Measurements from ENCODE around the gene RBM12. TPM values are rescaled to one million over a fixed set of nuclear protein-coding genes. Genes with fewer than 3 reads are reported as not detected.

Gene RBM12
- total and polyA plus RNA-seq, 2 donors (not counting 1 experiment from before 2014, with no cell fraction given): 52.7 to 144 TPM

DNA sequence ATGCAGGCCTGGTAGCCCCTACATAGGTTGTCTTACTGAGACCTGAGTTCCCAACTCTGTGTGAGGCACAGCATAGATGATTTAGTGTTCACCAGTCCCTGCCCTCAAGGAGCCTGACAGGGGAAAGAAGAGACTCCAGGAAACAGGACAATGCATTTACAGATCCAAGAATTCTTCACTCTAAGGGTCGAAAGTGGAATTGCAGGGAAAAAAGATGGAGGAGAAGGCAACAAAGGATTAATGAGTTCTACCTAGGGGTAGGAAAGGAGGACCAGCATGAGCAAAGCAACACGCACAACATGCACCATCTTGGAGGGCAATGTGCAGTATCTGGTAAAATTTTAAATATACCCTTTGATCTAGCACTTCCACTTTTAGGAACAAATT lies 43.1 kb downstream of the RBM12 start:
- Histone ChIP-seq H3K4me1 (ENCODE audit: control insufficient read depth in 2 of 2, insufficient read depth in 2 of 2, low read length in 2 of 2) (peaks cover 23 to 34% of the 10 kb centered on the region in 2 donors), H4K20me1 (ENCODE audit: control insufficient read depth, insufficient read depth, low read length, poor library complexity, severe bottlenecking) (peaks cover 8% of the 10 kb centered on the region), H3K4me3 (ENCODE audit: control extremely low read depth in 1 of 5, extremely low read depth in 1 of 5, insufficient read depth in 1 of 5, low read depth in 2 of 5, low read length in 4 of 5) (no peak overlapping the region), H2AFZ (ENCODE audit: insufficient read depth, low read depth, low read length, poor library complexity, severe bottlenecking) (no peak overlapping the region), H3K79me2 (ENCODE audit: control insufficient read depth, insufficient read depth, low read length) (no peaks in the 10 kb centered on the region), H3K27ac (ENCODE audit: low read length in 2 of 2) (no peak overlapping the region), H3K27me3 (replicated peaks in 1 of 4; ENCODE audit: control extremely low read depth in 1 of 4, control insufficient read depth in 3 of 4, insufficient read depth in 4 of 4, low read length in 3 of 4) (peaks cover 0 to 5% (median 2%) of the 10 kb centered on the region in 4 experiments), H3K36me3 (replicated peaks in 1 of 2; ENCODE audit: control extremely low read depth in 1 of 2, control insufficient read depth in 1 of 2, extremely low read depth in 1 of 2, insufficient read depth in 2 of 2, low read length in 1 of 2) (peaks cover 3 to 13% of the 10 kb centered on the region in 2 experiments), H3K9ac (ENCODE audit: low read length) (no peak overlapping the region), H3K4me2 (replicated peaks; ENCODE audit: low read depth, low read length, poor library complexity, severe bottlenecking) (no peak overlapping the region), H3K9me3 (ENCODE audit: control extremely low read depth in 1 of 3, control insufficient read depth in 2 of 3, insufficient read depth in 1 of 3, low read length in 2 of 3) (peaks cover 0 to 4% (median 0%) of the 10 kb centered on the region in 3 donors)
- WGBS (ENCODE audit: insufficient coverage): no CpG with 5 or more reads among the region's 2 CpGs
- DNase-seq (no peak), ATAC-seq (ENCODE audit: low read depth) (no peak)
- H3K9me3 Mint-ChIP-seq (ENCODE audit: insufficient read depth): no peaks in the 10 kb centered on the region
- intact Hi-C loops (cut with micrococcal nuclease): no loop called here
- no peak for TF ChIP-seq EZH2 (IDR thresholded peaks at IDR 0.05; ENCODE audit: borderline replicate concordance, insufficient read depth, low read depth, low read length, poor library complexity, severe bottlenecking)
- TF ChIP-seq, protein P1, sequence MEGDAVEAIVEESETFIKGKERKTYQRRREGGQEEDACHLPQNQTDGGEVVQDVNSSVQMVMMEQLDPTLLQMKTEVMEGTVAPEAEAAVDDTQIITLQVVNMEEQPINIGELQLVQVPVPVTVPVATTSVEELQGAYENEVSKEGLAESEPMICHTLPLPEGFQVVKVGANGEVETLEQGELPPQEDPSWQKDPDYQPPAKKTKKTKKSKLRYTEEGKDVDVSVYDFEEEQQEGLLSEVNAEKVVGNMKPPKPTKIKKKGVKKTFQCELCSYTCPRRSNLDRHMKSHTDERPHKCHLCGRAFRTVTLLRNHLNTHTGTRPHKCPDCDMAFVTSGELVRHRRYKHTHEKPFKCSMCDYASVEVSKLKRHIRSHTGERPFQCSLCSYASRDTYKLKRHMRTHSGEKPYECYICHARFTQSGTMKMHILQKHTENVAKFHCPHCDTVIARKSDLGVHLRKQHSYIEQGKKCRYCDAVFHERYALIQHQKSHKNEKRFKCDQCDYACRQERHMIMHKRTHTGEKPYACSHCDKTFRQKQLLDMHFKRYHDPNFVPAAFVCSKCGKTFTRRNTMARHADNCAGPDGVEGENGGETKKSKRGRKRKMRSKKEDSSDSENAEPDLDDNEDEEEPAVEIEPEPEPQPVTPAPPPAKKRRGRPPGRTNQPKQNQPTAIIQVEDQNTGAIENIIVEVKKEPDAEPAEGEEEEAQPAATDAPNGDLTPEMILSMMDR (IDR thresholded peaks at IDR 0.05): no peak
- H3K27me3 Mint-ChIP-seq: no peaks in the 10 kb centered on the region
- H3K4me3 Mint-ChIP-seq: no peak overlapping the region
- CTCF ChIA-PET: interaction anchor here (0.7 to 3.4 kb wide), 5 partner anchors 10 to 142 kb away, joined by 3 to 19 read pairs (median 3); no protein-coding TSS in a partner anchor
- POLR2A ChIA-PET: no interaction called here
- H3K4me1 Mint-ChIP-seq: peaks cover 25% of the 10 kb centered on the region
- H3K27ac Mint-ChIP-seq: peak overlapping the region; percentile 15

DNA sequence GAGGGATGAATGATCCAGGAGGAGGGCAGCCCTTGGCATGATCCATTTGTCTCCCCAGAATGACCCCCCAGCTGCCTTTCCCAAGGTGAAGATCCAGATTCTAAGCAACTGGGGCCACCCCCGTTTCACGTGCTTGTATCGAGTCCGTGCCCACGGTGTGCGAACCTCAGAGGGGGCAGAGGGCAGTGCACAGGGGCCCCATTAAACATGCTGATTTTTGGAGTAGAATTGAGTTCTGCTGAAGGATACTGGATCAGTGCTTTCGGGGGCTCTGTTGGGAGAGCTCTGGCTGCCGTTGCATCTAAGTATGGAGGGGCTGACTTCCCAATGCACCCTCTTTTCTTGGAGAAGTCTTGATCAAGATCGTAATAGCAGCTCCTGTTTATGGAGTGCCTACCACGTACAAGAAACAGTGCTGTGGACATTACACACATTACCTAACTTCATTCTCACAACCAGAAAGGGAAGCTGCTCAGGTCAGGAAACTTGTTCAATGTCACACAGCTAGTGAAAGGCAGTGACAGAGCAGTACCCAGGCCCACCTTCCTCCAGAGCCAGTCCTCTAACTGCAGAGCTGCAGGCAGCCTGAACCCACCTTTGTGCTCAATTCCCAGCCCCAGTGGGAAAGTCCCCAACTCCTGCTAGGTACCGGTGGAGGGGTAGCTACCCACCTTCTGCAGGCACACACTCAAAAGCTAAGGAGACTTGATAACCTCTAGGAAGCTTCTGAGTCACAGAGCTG lies 43.7 kb downstream of the RBM12 start:
- no peak overlapping the region for H3K9ac ChIP-seq (ENCODE audit: low read length)
- no peak overlapping the region for H3K27ac Mint-ChIP-seq

More for the DNA sequence above, 43.7 kb downstream of the RBM12 start:
- Histone ChIP-seq H2AFZ (ENCODE audit: insufficient read depth, low read depth, low read length, poor library complexity, severe bottlenecking) (no peak overlapping the region), H3K27ac (ENCODE audit: low read length in 2 of 2) (no peak overlapping the region), H4K20me1 (ENCODE audit: control insufficient read depth, insufficient read depth, low read length, poor library complexity, severe bottlenecking) (peaks cover 8% of the 10 kb centered on the region), H3K36me3 (replicated peaks in 1 of 2; ENCODE audit: control extremely low read depth in 1 of 2, control insufficient read depth in 1 of 2, extremely low read depth in 1 of 2, insufficient read depth in 2 of 2, low read length in 1 of 2) (peaks cover 3 to 7% of the 10 kb centered on the region in 2 experiments), H3K79me2 (ENCODE audit: control insufficient read depth, insufficient read depth, low read length) (no peaks in the 10 kb centered on the region), H3K27me3 (replicated peaks in 1 of 4; ENCODE audit: control extremely low read depth in 1 of 4, control insufficient read depth in 3 of 4, insufficient read depth in 4 of 4, low read length in 3 of 4) (peaks cover 0 to 5% (median 2%) of the 10 kb centered on the region in 4 experiments), H3K9me3 (ENCODE audit: control extremely low read depth in 1 of 3, control insufficient read depth in 2 of 3, insufficient read depth in 1 of 3, low read length in 2 of 3) (peaks cover 0 to 5% (median 0%) of the 10 kb centered on the region in 3 donors), H3K4me1 (ENCODE audit: control insufficient read depth in 2 of 2, insufficient read depth in 2 of 2, low read length in 2 of 2) (peaks cover 23 to 35% of the 10 kb centered on the region in 2 donors), H3K4me2 (replicated peaks; ENCODE audit: low read depth, low read length, poor library complexity, severe bottlenecking) (no peak overlapping the region), H3K4me3 (ENCODE audit: control extremely low read depth in 1 of 5, extremely low read depth in 1 of 5, insufficient read depth in 1 of 5, low read depth in 2 of 5, low read length in 4 of 5) (no peak overlapping the region)
- TF ChIP-seq, protein P1 (IDR thresholded peaks at IDR 0.05): no peak
- no peak for TF ChIP-seq EZH2 (IDR thresholded peaks at IDR 0.05; ENCODE audit: borderline replicate concordance, insufficient read depth, low read depth, low read length, poor library complexity, severe bottlenecking)
- H3K4me1 Mint-ChIP-seq: peaks cover 29% of the 10 kb centered on the region
- POLR2A ChIA-PET: interaction anchor here (1.5 kb wide), 1 partner anchor 20 kb away, joined by 3 read pairs; no protein-coding TSS in a partner anchor
- intact Hi-C loops (cut with micrococcal nuclease): no loop called here
- ATAC-seq (ENCODE audit: low read depth) (no peak), DNase-seq (no peak)
- WGBS (ENCODE audit: insufficient coverage): 94% methylated on average over 10 of the region's 11 CpGs
- H3K27me3 Mint-ChIP-seq: no peaks in the 10 kb centered on the region
- H3K9me3 Mint-ChIP-seq (ENCODE audit: insufficient read depth): no peaks in the 10 kb centered on the region
- no peak overlapping the region for H3K4me3 Mint-ChIP-seq
- CTCF ChIA-PET: interaction anchor here (0.6 to 3.4 kb wide), 8 partner anchors 10 to 1477 kb away, joined by 3 to 25 read pairs (median 3); no protein-coding TSS in a partner anchor
